PC-3 (cell line): Measurements from ENCODE around the gene CDK5RAP2. TPM values are rescaled to one million over a fixed set of nuclear protein-coding genes. Genes with fewer than 3 reads are reported as not detected.

Experiments used
- ATAC-seq: fragments of 200-7000 bp; cut with Tn5 transposase; 2 replicates; pipeline ENCODE4 v1.9.1; 2020; ENCODE audit warnings: mild to moderate bottlenecking, moderate library complexity
- BruUV-seq: library from RNA; stranded (reverse); fragments of 400-500 nt; replicated peaks from 2 replicates; lab custom pipeline; 2021; lab: Mats Ljungman, UMichigan
- CTCF ChIA-PET: fragments of 300-600 bp; sonication (Branson Sonifier 250); formaldehyde crosslinking; loops from one replicate; lab custom pipeline; 2022; ENCODE audit warnings: antibody characterized with exemption; lab: Charles Lee
- POLR2A ChIA-PET: fragments of 300-600 bp; sonication (Branson Sonifier 250); formaldehyde crosslinking; loops from one replicate; lab custom pipeline; 2022; ENCODE audit warnings: antibody characterized with exemption; ENCODE audit not compliant: unreplicated experiment; lab: Charles Lee
- DNase-seq: peaks from one replicate; pipeline ENCODE4 v3.0.0-alpha.2; 2015
- H2AFZ ChIP-seq: fragments of 300-600 bp; sonication (generic); 2 replicates; pipeline ENCODE4 v1.6.0; 2016; ENCODE audit warnings: antibody characterized with exemption, low read length
- H3F3A ChIP-seq: fragments of 300-600 bp; sonication (generic); one replicate; pipeline ENCODE4 v1.6.0; 2017; ENCODE audit warnings: antibody characterized with exemption, low read length, control low read depth, mild to moderate bottlenecking; ENCODE audit not compliant: unreplicated experiment
- H3K27ac ChIP-seq: fragments of 300-600 bp; sonication (generic); 2 replicates; pipeline ENCODE4 v1.5.1; 2016; ENCODE audit warnings: mild to moderate bottlenecking, low read length
- H3K27me3 ChIP-seq: fragments of 300-600 bp; sonication (generic); 2 replicates; pipeline ENCODE4 v1.6.1; 2016; ENCODE audit warnings: low read length, mixed read lengths
- H3K36me3 ChIP-seq: fragments of 300-600 bp; sonication (generic); 2 replicates; pipeline ENCODE4 v1.6.1; 2016; ENCODE audit warnings: low read depth, mixed run types, low read length, mixed read lengths
- H3K4me1 ChIP-seq: fragments of 300-600 bp; sonication (generic); 2 replicates; pipeline ENCODE4 v1.5.1; 2016; ENCODE audit warnings: low read length; ENCODE audit not compliant: insufficient read depth
- H3K4me2 ChIP-seq: fragments of 300-600 bp; sonication (generic); 2 replicates; pipeline ENCODE4 v1.6.0; 2016; ENCODE audit warnings: low read length
- H3K4me3 ChIP-seq: fragments of 300-600 bp; sonication (generic); 2 replicates; pipeline ENCODE4 v1.5.1; 2016; ENCODE audit warnings: mild to moderate bottlenecking, low read length, mixed read lengths
- H3K79me2 ChIP-seq: fragments of 300-600 bp; sonication (generic); 2 replicates; pipeline ENCODE4 v1.6.1; 2017; ENCODE audit warnings: low read length, mixed read lengths
- H3K9ac ChIP-seq: fragments of 300-600 bp; sonication (generic); 2 replicates; pipeline ENCODE4 v1.6.0; 2016; ENCODE audit warnings: mild to moderate bottlenecking, low read length
- H3K9me2 ChIP-seq: fragments of 300-600 bp; sonication (generic); replicated peaks from 2 replicates; pipeline ENCODE4 v1.6.1; 2016; ENCODE audit warnings: mixed run types, low read length, mixed read lengths
- H3K9me3 ChIP-seq: fragments of 300-600 bp; sonication (generic); 2 replicates; pipeline ENCODE4 v1.6.1; 2016; ENCODE audit warnings: low read length, mixed read lengths
- H4K20me1 ChIP-seq: fragments of 300-600 bp; sonication (generic); 2 replicates; pipeline ENCODE4 v1.6.1; 2016; ENCODE audit warnings: low read length, mixed read lengths
- CTCF ChIP-seq: fragments of 300-600 bp; sonication (generic); conservative IDR thresholded peaks from 2 replicates; pipeline ENCODE4 v1.5.1; 2017; ENCODE audit warnings: antibody characterized with exemption, low read depth, mild to moderate bottlenecking, low read length
- EZH2 ChIP-seq: fragments of 300-600 bp; sonication (generic); IDR thresholded peaks from one replicate; pipeline ENCODE4 v1.6.1; 2017; ENCODE audit warnings: antibody characterized with exemption, mild to moderate bottlenecking, low read length; ENCODE audit not compliant: unreplicated experiment
- EZH2phosphoT487 ChIP-seq: fragments of 300-600 bp; sonication (generic); IDR thresholded peaks from 2 replicates; pipeline ENCODE4 v1.6.1; 2018; ENCODE audit warnings: mild to moderate bottlenecking, antibody characterized with exemption, low read length, borderline replicate concordance
- intact Hi-C: fragments of 100-400 bp; cut with micrococcal nuclease; formaldehyde crosslinking; loops from 2 replicates; pipeline ENCODE4 v1.9.0; 2023
- total RNA-seq: library from RNA; depleted of rRNA; stranded (reverse); fragments of >200 nt; gene quantifications from 2 replicates; pipeline ENCODE4 v1.2.3, GENCODE V29; 2014

CDK5RAP2 gene
- total RNA-seq, 1 experiment from 2014 or later, result 37.4 TPM

GRCh38 chr9:120413121-120414048 lies 166.6 kb downstream of the CDK5RAP2 start:
- no peaks in the 10 kb centered on the region for H3K9me3 ChIP-seq
- ChIA-PET CTCF (no interaction called here), POLR2A (no interaction called here)
- BruUV-seq, result no TSS peak
- no peaks in the 10 kb centered on the region for H3K79me2 ChIP-seq
- H2AFZ ChIP-seq, result no peak overlapping the region
- no peaks in the 10 kb centered on the region for H4K20me1 ChIP-seq
- ATAC-seq, result no peak
- no peaks in the 10 kb centered on the region for H3K4me1 ChIP-seq
- intact Hi-C loops, result no loop called here
- DNase-seq, result no peak
- no peak overlapping the region for H3K4me2 ChIP-seq
- H3K36me3 ChIP-seq, result peaks cover 8% of the 10 kb centered on the region
- no peak overlapping the region for H3K9ac ChIP-seq
- H3K4me3 ChIP-seq, result no peak overlapping the region
- H3K27ac ChIP-seq, result no peak overlapping the region
- no peak for TF ChIP-seq EZH2phosphoT487
- TF ChIP-seq CTCF, result no peak
- TF ChIP-seq EZH2, result no peak
- no peaks in the 10 kb centered on the region for H3K27me3 ChIP-seq
- H3F3A ChIP-seq, result no peaks in the 10 kb centered on the region
- no peaks in the 10 kb centered on the region for H3K9me2 ChIP-seq

- Histone ChIP-seq H3K4me3 (no peak overlapping the region), H3K79me2 (no peaks in the 10 kb centered on the region), H3K4me1 (no peaks in the 10 kb centered on the region), H3K36me3 (peaks cover 8% of the 10 kb centered on the region), H3K4me2 (no peak overlapping the region), H2AFZ (no peak overlapping the region), H3K27ac (no peak overlapping the region), H3K9ac (no peak overlapping the region), H3K9me2 (no peaks in the 10 kb centered on the region), H3F3A (no peaks in the 10 kb centered on the region), H3K27me3 (no peaks in the 10 kb centered on the region), H4K20me1 (no peaks in the 10 kb centered on the region), H3K9me3 (no peaks in the 10 kb centered on the region)
- BruUV-seq, result no TSS peak
- TF ChIP-seq EZH2phosphoT487 (no peak), CTCF (no peak), EZH2 (no peak)
- CTCF ChIA-PET, result no interaction called here
- ATAC-seq, result no peak
- intact Hi-C loops, result no loop called here
- POLR2A ChIA-PET, result no interaction called here
- no peak for DNase-seq
These were observed 167.5 kb downstream of the CDK5RAP2 start for GRCh38 chr9:120412425-120412951.

GRCh38 chr9:120411862-120412424 lies 168.0 kb downstream of the CDK5RAP2 start:
- Histone ChIP-seq H3K9me3 (no peaks in the 10 kb centered on the region), H3K36me3 (peaks cover 8% of the 10 kb centered on the region), H3F3A (no peaks in the 10 kb centered on the region), H3K4me3 (no peak overlapping the region), H3K9ac (no peak overlapping the region), H3K27me3 (no peaks in the 10 kb centered on the region), H3K27ac (no peak overlapping the region), H3K79me2 (no peaks in the 10 kb centered on the region), H2AFZ (no peak overlapping the region), H3K9me2 (no peaks in the 10 kb centered on the region), H3K4me1 (no peaks in the 10 kb centered on the region), H3K4me2 (no peak overlapping the region), H4K20me1 (no peaks in the 10 kb centered on the region)
- ChIA-PET POLR2A (no interaction called here), CTCF (no interaction called here)
- TF ChIP-seq EZH2 (no peak), CTCF (no peak), EZH2phosphoT487 (no peak)
- intact Hi-C loops, result no loop called here
- ATAC-seq, result no peak
- no peak for DNase-seq
- BruUV-seq, result no TSS peak
